Fibroblast of lung (primary cell): Measurements from ENCODE around the gene PTPN14. TPM values are rescaled to one million over a fixed set of nuclear protein-coding genes. Genes with fewer than 3 reads are reported as not detected.

Source experiments
- DNase-seq, 2 donors: peaks; one replicate each; pipeline versions ENCODE4 v3.0.0 to v3.0.0-alpha.2; 2010; ENCODE audit warnings: low read depth in 2 of 2
- H2AFZ ChIP-seq: 2 replicates; pipeline ENCODE4 v1.5.1; 2012; ENCODE audit warnings: low read length, control low read depth, inconsistent platforms
- H3K27ac ChIP-seq: 2 replicates; pipeline ENCODE4 v1.5.1; 2011; ENCODE audit warnings: low read length, control low read depth; ENCODE audit not compliant: insufficient read depth
- H3K27me3 ChIP-seq: 2 replicates; pipeline ENCODE4 v1.5.1; 2011; ENCODE audit warnings: mild to moderate bottlenecking, low read length; ENCODE audit not compliant: control insufficient read depth, insufficient read depth
- H3K36me3 ChIP-seq: 2 replicates; pipeline ENCODE4 v1.5.1; 2011; ENCODE audit warnings: low read length; ENCODE audit not compliant: control insufficient read depth, insufficient read depth
- H3K4me1 ChIP-seq: 2 replicates; pipeline ENCODE4 v1.5.1; 2011; ENCODE audit warnings: low read length; ENCODE audit not compliant: control insufficient read depth, insufficient read depth; ENCODE audit errors: extremely low read depth
- H3K4me2 ChIP-seq: 2 replicates; pipeline ENCODE4 v1.5.1; 2011; ENCODE audit warnings: low read length, control low read depth; ENCODE audit not compliant: insufficient read depth; ENCODE audit errors: extremely low read depth
- H3K4me3 ChIP-seq, 4 experiments: fragments of 200-600 bp in 1 of 4; sonication (generic) in 1 of 4; replicated peaks in 1 of 4; 2 replicates each; pipeline ENCODE4 v1.5.1; 2011 to 2016; ENCODE audit warnings: low read length in 4 of 4, low read depth in 3 of 4, mild to moderate bottlenecking in 3 of 4, control low read depth in 2 of 4, inconsistent platforms in 1 of 4, mixed read lengths in 1 of 4; ENCODE audit not compliant: insufficient read depth in 1 of 4; ENCODE audit errors: control extremely low read depth in 1 of 4
- H3K79me2 ChIP-seq: 2 replicates; pipeline ENCODE4 v1.5.1; 2012; ENCODE audit warnings: mild to moderate bottlenecking, low read length, inconsistent platforms; ENCODE audit not compliant: control insufficient read depth, insufficient read depth
- H3K9ac ChIP-seq: 2 replicates; pipeline ENCODE4 v1.5.1; 2011; ENCODE audit warnings: mild to moderate bottlenecking, low read length, control low read depth; ENCODE audit not compliant: insufficient read depth
- H3K9me3 ChIP-seq: 2 replicates; pipeline ENCODE4 v1.5.1; 2012; ENCODE audit warnings: low read depth, low read length; ENCODE audit not compliant: control insufficient read depth, insufficient read depth
- H4K20me1 ChIP-seq: 2 replicates; pipeline ENCODE4 v1.5.1; 2011; ENCODE audit warnings: low read length; ENCODE audit not compliant: control insufficient read depth, insufficient read depth; ENCODE audit errors: extremely low read depth
- EZH2 ChIP-seq: IDR thresholded peaks from 2 replicates; pipeline ENCODE4 v1.5.1; 2012; ENCODE audit warnings: low read length, control low read depth, mild to moderate bottlenecking; ENCODE audit errors: missing control alignments
- polyA plus RNA-seq, 2 donors: library from polyadenylated mRNA; depleted of rRNA in 1 of 2; stranded (reverse) in 1 of 2; unstranded in 1 of 2; fragments of >200 nt; gene quantifications; 2 replicates each; pipeline ENCODE4 v1.2.1, GENCODE V29; 2011 to 2012; ENCODE audit warnings: missing spikeins in 1 of 2
- total RNA-seq: library from RNA; depleted of rRNA; stranded (reverse); fragments of >200 nt; gene quantifications from 2 replicates; pipeline ENCODE4 v1.2.1, GENCODE V29; 2014
- TF ChIP-seq, protein P1 (sequence below), 2 donors: IDR thresholded peaks in 1 of 2; conservative IDR thresholded peaks in 1 of 2; 1 replicate in 1 of 2; 2 replicates in 1 of 2; pipeline ENCODE4 v1.5.1; 2011 to 2012; ENCODE audit warnings: low read length in 2 of 2, control low read depth in 1 of 2, inconsistent platforms in 1 of 2, low read depth in 1 of 2, mild to moderate bottlenecking in 1 of 2

Gene PTPN14
- total and polyA plus RNA-seq, 2 donors (not counting 1 experiment from before 2014, with no cell fraction given): 38.7 to 56.1 TPM

DNA sequence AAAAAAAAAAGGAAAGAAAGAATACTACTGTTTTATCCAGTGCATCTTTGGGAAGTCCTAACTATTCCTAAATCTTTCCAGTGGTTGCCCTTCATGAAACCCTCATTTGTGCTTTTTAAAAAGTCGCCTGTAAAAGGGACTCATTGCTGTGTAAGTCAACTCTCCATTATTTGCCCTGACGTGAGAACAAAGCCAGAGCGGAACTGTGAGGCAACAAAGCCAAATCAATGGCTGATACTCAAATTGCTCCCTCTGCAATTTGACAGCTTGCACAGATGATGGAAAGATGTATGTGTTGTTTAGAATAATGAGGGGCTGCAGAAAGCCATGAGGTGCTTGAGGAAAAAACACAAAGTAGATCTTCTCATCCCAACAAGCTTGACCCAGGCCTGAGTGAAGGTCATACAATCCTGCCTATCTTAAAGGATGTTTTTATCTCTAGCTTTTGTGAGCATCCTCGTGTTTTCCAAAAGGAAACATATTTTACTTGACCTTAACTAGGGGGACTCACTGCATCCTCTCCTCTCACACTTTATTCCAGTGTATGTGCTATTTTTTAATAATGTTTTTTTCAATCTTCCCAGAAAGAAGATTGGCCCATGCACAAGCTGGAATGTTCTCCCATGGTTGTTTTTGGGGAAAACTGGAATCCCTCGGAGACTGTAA is 237.1 kb downstream of the PTPN14 start:
- no peaks in the 10 kb centered on the region for H4K20me1 ChIP-seq
- no peaks in the 10 kb centered on the region for H3K9me3 ChIP-seq
- no peaks in the 10 kb centered on the region for H3K36me3 ChIP-seq
- DNase-seq: no peak
- no peak overlapping the region for H3K27ac ChIP-seq
- H3K4me3 ChIP-seq: no peak overlapping the region
- no peaks in the 10 kb centered on the region for H3K79me2 ChIP-seq
- no peak overlapping the region for H3K9ac ChIP-seq
- H3K4me1 ChIP-seq: peaks cover 2% of the 10 kb centered on the region
- H2AFZ ChIP-seq: no peak overlapping the region
- no peaks in the 10 kb centered on the region for H3K27me3 ChIP-seq
- TF ChIP-seq, protein P1, sequence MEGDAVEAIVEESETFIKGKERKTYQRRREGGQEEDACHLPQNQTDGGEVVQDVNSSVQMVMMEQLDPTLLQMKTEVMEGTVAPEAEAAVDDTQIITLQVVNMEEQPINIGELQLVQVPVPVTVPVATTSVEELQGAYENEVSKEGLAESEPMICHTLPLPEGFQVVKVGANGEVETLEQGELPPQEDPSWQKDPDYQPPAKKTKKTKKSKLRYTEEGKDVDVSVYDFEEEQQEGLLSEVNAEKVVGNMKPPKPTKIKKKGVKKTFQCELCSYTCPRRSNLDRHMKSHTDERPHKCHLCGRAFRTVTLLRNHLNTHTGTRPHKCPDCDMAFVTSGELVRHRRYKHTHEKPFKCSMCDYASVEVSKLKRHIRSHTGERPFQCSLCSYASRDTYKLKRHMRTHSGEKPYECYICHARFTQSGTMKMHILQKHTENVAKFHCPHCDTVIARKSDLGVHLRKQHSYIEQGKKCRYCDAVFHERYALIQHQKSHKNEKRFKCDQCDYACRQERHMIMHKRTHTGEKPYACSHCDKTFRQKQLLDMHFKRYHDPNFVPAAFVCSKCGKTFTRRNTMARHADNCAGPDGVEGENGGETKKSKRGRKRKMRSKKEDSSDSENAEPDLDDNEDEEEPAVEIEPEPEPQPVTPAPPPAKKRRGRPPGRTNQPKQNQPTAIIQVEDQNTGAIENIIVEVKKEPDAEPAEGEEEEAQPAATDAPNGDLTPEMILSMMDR (conservative IDR thresholded peaks at IDR 0.05 in 1 of 2, IDR thresholded peaks at IDR 0.05 in 1 of 2; ENCODE audit: low read depth in 1 of 2, low read length in 2 of 2): no peak
- TF ChIP-seq EZH2: no peak
- no peak overlapping the region for H3K4me2 ChIP-seq

DNA sequence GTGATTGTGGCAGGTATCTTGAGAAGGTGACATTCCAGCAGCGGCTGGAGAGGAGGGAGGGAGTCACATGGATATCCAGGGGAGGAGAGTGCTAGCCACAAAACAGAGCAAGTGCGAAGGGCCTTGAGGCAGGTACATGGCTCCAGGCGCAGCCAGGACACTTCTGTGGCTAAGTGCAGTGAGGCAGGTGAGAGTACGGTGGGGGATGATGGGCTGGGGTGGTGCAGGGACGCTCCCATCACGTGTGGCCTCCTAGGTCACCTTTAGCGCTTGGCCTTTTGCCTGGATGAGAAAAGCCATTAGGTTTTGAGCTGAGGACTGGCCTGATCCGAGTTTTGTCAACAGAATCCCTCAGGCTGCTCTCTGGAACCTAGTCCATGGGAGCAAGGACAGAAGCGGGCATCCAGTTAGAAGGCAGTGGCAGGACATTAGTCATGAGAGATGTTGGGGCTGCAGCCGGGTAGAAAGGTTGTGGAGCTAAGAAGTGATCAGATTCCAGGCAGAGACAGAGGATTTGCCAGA is 238.8 kb downstream of the PTPN14 start:
- no peak for DNase-seq
- Histone ChIP-seq H3K27ac (no peak overlapping the region), H3K4me1 (peaks cover 2% of the 10 kb centered on the region), H2AFZ (no peak overlapping the region), H3K4me3 (no peak overlapping the region), H3K79me2 (no peaks in the 10 kb centered on the region), H4K20me1 (no peaks in the 10 kb centered on the region), H3K27me3 (no peaks in the 10 kb centered on the region), H3K9ac (no peak overlapping the region), H3K36me3 (no peaks in the 10 kb centered on the region), H3K9me3 (no peaks in the 10 kb centered on the region), H3K4me2 (no peak overlapping the region)
- no peak for TF ChIP-seq EZH2
- TF ChIP-seq, protein P1 (conservative IDR thresholded peaks at IDR 0.05 in 1 of 2, IDR thresholded peaks at IDR 0.05 in 1 of 2; ENCODE audit: low read depth in 1 of 2, low read length in 2 of 2): no peak

DNA sequence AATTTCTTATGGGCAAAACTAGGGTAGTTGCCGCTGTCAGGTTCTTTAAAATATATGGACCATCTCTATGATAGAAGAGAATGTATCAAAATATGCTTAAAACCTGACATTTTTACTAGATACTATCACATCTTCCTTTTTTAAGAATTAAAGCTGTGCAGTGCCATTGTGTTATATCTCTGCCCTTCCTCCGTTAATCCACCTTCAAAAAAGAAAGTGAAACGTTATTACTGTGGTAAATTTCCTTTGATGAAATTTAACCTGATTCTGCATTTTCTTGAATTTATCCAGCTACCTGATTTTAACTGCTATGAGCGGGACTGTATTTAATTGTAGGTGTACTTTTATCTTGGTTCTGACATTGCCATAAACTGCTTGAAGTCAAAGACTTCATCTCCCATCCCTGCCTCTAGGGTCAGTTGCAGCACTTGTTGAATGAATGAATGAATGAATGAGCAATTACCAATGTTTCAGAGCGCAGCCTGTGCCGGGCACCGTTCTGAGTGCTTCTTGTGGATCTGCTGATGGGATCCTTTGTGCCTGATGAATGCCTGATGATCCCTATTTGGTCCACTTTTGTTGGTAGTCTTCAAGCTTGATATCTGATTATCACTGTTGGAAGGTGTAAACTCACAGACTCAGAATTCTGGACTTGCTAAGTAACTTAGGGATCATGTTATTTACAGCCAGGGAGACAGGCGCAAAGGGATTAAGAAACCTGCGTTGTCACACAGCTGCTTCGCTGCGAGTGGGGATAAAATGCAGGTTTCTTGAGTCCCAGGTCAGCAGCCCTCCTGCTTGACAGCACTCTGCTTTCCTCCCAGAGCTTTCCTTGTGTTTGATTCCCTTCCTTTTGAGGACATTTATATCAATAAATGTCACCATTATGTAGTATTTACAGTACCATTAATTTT is 240.4 kb downstream of the PTPN14 start:
- H3K4me2 ChIP-seq: no peak overlapping the region
- H3K79me2 ChIP-seq: no peaks in the 10 kb centered on the region
- no peak overlapping the region for H3K9ac ChIP-seq
- no peak overlapping the region for H3K4me3 ChIP-seq
- no peak overlapping the region for H2AFZ ChIP-seq
- no peaks in the 10 kb centered on the region for H4K20me1 ChIP-seq
- no peaks in the 10 kb centered on the region for H3K4me1 ChIP-seq
- no peak overlapping the region for H3K27ac ChIP-seq
- no peaks in the 10 kb centered on the region for H3K9me3 ChIP-seq
- H3K36me3 ChIP-seq: no peaks in the 10 kb centered on the region
- no peak for DNase-seq
- H3K27me3 ChIP-seq: no peaks in the 10 kb centered on the region
- TF ChIP-seq EZH2: no peak
- TF ChIP-seq, protein P1 (conservative IDR thresholded peaks at IDR 0.05 in 1 of 2, IDR thresholded peaks at IDR 0.05 in 1 of 2; ENCODE audit: low read depth in 1 of 2, low read length in 2 of 2): no peak
